ENCODE results near the gene ACAP1.

ACAP1 gene

GRCh38 chr17:7341842-7342241 lies 5.5 kb downstream of the ACAP1 start:
- DNase-seq (ENCODE audit: low read depth) = no peak
- no peak overlapping the region for H3K4me3 ChIP-seq (replicated peaks; ENCODE audit: low read depth, low read length)
- no peak for TF ChIP-seq CTCF (IDR thresholded peaks at IDR 0.05; ENCODE audit: low read length, missing control alignments)

DNA sequence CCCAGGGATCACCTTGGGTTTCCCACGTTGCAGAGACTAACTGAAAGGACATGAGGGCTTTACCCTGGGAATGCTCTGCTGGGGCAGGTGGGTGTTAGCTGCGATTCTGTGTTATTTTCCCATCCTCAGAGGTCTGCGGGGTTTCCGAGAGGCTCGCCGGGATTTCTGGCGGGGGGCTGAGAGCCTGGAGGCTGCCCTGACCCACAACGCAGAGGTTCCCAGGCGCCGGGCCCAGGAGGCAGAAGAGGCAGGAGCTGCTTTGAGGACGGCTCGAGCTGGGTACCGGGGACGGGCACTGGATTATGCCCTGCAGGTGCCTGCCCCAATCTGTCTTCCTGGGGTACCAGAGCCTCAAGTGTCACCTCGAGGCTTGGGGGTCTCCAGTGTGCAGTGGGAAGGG lies 6.9 kb downstream of the ACAP1 start:
- H3K4me3 ChIP-seq (replicated peaks; ENCODE audit: low read depth, low read length) = no peak overlapping the region
- TF ChIP-seq CTCF (IDR thresholded peaks at IDR 0.05; ENCODE audit: low read length, missing control alignments) = no peak
- no peak for DNase-seq (ENCODE audit: low read depth)

- DNase-seq (ENCODE audit: low read depth) = no peak
- no peak for TF ChIP-seq CTCF (IDR thresholded peaks at IDR 0.05; ENCODE audit: low read length, missing control alignments)
- H3K4me3 ChIP-seq (replicated peaks; ENCODE audit: low read depth, low read length) = no peak overlapping the region
These were observed 10.7 kb downstream of the ACAP1 start for GRCh38 chr17:7346761-7347614.

- no peak overlapping the region for H3K4me3 ChIP-seq (replicated peaks; ENCODE audit: low read depth, low read length)
- DNase-seq (ENCODE audit: low read depth) = no peak
- no peak for TF ChIP-seq CTCF (IDR thresholded peaks at IDR 0.05; ENCODE audit: low read length, missing control alignments)
These were observed 11.5 kb downstream of the ACAP1 start for GRCh38 chr17:7347630-7348477.

GRCh38 chr17:7348478-7349242 lies 12.3 kb downstream of the ACAP1 start:
- no peak overlapping the region for H3K4me3 ChIP-seq (replicated peaks; ENCODE audit: low read depth, low read length)
- no peak for TF ChIP-seq CTCF (IDR thresholded peaks at IDR 0.05; ENCODE audit: low read length, missing control alignments)
- no peak for DNase-seq (ENCODE audit: low read depth)

- no peak for TF ChIP-seq CTCF (IDR thresholded peaks at IDR 0.05; ENCODE audit: low read length, missing control alignments)
- H3K4me3 ChIP-seq (replicated peaks; ENCODE audit: low read depth, low read length) = peak within 1 kb of the TSS; percentile 77
- DNase-seq (ENCODE audit: low read depth) = peak; percentile 88
These were observed 15.6 kb downstream of the ACAP1 start, which contains the start of gene KCTD11 for GRCh38 chr17:7351665-7352502. KCTD11 (plus strand) TSS chr17:7352162.
